ENCODE measurements around the gene SSRP1.
A peak's percentile ranks its signal among the peaks of the same experiment; 100 is the strongest.

SSRP1 gene

DNA sequence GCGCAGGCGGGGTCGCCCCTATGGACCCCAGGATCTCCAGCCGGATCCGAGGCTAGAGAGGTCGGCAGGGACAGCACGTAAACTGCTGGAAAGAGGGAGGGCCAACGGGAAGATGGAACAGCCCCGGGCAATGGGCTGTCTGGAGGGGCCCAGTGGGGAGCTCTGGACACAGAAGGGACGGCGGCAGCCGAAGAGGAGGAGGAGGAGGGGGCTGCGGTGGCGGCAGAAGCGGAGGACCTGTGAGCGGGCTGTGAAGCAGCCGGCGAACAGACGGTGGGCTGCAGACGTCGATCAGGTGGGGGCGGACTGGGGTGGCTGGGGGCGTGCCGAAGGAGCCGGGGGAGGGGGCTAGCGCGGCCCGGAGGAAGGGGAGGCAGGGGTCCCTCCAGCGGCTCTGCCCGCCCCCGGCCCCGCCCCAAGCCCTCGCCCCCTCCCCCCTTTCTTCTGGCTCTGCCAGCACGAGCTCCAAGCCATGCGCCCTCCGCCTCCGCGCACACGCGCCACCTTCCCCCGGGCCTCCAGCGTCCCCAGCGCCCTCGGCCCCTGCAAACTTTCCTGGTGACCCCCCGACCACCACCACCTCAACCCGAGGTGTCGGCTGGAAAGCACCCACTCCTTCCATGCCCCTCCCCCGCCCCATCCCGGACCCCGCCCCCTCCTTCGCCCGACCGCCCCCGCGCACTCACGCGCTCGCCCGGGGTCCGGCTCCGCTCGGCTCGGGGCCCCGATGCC, 11.4 kb downstream of the SSRP1 start:
- TF ChIP-seq EZH2phosphoT487 (IDR thresholded peaks at IDR 0.05; ENCODE audit: borderline replicate concordance) = no peak
- TF ChIP-seq, protein P1, sequence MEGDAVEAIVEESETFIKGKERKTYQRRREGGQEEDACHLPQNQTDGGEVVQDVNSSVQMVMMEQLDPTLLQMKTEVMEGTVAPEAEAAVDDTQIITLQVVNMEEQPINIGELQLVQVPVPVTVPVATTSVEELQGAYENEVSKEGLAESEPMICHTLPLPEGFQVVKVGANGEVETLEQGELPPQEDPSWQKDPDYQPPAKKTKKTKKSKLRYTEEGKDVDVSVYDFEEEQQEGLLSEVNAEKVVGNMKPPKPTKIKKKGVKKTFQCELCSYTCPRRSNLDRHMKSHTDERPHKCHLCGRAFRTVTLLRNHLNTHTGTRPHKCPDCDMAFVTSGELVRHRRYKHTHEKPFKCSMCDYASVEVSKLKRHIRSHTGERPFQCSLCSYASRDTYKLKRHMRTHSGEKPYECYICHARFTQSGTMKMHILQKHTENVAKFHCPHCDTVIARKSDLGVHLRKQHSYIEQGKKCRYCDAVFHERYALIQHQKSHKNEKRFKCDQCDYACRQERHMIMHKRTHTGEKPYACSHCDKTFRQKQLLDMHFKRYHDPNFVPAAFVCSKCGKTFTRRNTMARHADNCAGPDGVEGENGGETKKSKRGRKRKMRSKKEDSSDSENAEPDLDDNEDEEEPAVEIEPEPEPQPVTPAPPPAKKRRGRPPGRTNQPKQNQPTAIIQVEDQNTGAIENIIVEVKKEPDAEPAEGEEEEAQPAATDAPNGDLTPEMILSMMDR (conservative IDR thresholded peaks at IDR 0.05; ENCODE audit: low read length) = no peak
- H3K79me2 ChIP-seq (ENCODE audit: insufficient read depth, low read length) = peaks cover 4% of the 10 kb centered on the region; the same call in 1 of the 2 replicates
- peaks cover 33% of the 10 kb centered on the region for H3K4me1 ChIP-seq (ENCODE audit: insufficient read depth, low read length, poor library complexity, severe bottlenecking)
- H3K4me3 ChIP-seq (ENCODE audit: low read length, poor library complexity, severe bottlenecking) = peak overlapping the region; percentile 79
- no peaks in the 10 kb centered on the region for H3F3A ChIP-seq (ENCODE audit: low read depth)
- peaks cover 5% of the 10 kb centered on the region for H4K20me1 ChIP-seq (ENCODE audit: insufficient read depth, low read length, poor library complexity, severe bottlenecking)
- peaks cover 33% of the 10 kb centered on the region; the same call in 1 of the 2 replicates for H3K36me3 ChIP-seq (ENCODE audit: insufficient read depth, low read length)
- H3K9ac ChIP-seq (ENCODE audit: low read depth, low read length, poor library complexity, severe bottlenecking) = peak overlapping the region; percentile 84
- no peaks in the 10 kb centered on the region for H3K27me3 ChIP-seq (ENCODE audit: insufficient read depth, low read length, poor library complexity, severe bottlenecking)
- peak overlapping the region; percentile 71 for H3K4me2 ChIP-seq (ENCODE audit: low read depth, low read length, poor library complexity, severe bottlenecking)
- H3K9me2 ChIP-seq (replicated peaks; ENCODE audit: low read depth, low read length) = no peaks in the 10 kb centered on the region
- H3K9me3 ChIP-seq (ENCODE audit: insufficient read depth, low read depth, low read length) = no peaks in the 10 kb centered on the region
- H2AFZ ChIP-seq (ENCODE audit: low read length) = peak overlapping the region; percentile 74; the same call in 1 of the 2 replicates

DNA sequence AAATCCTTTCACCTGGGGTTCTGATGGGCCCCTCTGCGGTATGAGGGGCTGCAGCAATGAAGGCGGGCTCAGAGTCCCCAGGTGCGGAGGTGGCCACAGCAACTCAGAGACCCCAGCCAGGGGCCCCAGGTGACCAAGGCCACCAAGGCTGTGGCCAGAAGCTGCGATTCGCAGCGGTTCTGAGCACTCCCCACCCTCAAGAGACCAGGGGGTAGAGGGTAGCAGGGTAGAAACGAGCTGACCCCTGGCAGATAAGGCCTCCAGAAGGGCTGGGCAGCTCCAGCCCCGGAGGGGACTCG, 11.9 kb downstream of the SSRP1 start:
- Histone ChIP-seq H2AFZ (ENCODE audit: low read length) (no peak overlapping the region), H3K4me1 (ENCODE audit: insufficient read depth, low read length, poor library complexity, severe bottlenecking) (peaks cover 33% of the 10 kb centered on the region), H3F3A (ENCODE audit: low read depth) (no peaks in the 10 kb centered on the region), H3K9me2 (replicated peaks; ENCODE audit: low read depth, low read length) (no peaks in the 10 kb centered on the region), H3K79me2 (ENCODE audit: insufficient read depth, low read length) (peaks cover 4% of the 10 kb centered on the region; the same call in 1 of the 2 replicates), H3K27me3 (ENCODE audit: insufficient read depth, low read length, poor library complexity, severe bottlenecking) (no peaks in the 10 kb centered on the region), H3K4me2 (ENCODE audit: low read depth, low read length, poor library complexity, severe bottlenecking) (peak overlapping the region; percentile 71), H4K20me1 (ENCODE audit: insufficient read depth, low read length, poor library complexity, severe bottlenecking) (peaks cover 5% of the 10 kb centered on the region), H3K4me3 (ENCODE audit: low read length, poor library complexity, severe bottlenecking) (peak overlapping the region; percentile 79), H3K9ac (ENCODE audit: low read depth, low read length, poor library complexity, severe bottlenecking) (peak overlapping the region; percentile 84), H3K36me3 (ENCODE audit: insufficient read depth, low read length) (peaks cover 28% of the 10 kb centered on the region; the same call in 1 of the 2 replicates), H3K9me3 (ENCODE audit: insufficient read depth, low read depth, low read length) (no peaks in the 10 kb centered on the region)
- no peak for TF ChIP-seq EZH2phosphoT487 (IDR thresholded peaks at IDR 0.05; ENCODE audit: borderline replicate concordance)
- TF ChIP-seq, protein P1 (conservative IDR thresholded peaks at IDR 0.05; ENCODE audit: low read length) = no peak

DNA sequence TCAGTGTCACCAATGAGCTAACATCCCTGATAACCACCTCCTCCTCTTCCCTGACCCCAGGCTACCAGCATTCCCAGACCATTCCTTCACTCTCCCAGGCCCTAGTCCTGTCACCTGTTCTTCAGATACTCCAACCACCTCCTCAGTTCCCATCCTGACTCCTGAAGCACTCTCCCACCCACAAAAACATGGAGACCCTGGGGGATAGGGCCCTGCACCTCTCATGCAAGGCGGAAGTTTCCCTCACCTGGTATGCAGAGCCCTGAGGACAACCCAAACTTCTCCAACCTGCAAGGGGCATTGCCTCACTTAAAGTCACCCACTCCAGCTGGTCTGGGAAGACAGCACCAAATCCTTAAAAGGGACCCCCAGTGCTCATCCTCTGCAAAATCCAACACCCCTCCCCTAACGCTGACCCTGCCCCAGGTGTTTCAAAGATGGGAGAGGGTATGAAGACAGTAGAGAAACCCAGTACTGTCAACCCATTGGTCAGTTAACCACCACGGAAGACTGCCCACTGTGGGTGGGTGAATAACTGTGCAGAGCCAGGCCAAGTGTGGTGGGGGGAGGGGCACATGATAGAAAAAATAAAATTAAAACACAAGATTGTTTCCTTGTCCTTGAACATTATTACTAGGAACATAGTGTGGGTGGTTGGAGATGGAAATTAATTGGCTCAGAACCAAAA, 12.4 kb downstream of the SSRP1 start:
- Histone ChIP-seq H3K9me3 (ENCODE audit: insufficient read depth, low read depth, low read length) (no peaks in the 10 kb centered on the region), H3K27me3 (ENCODE audit: insufficient read depth, low read length, poor library complexity, severe bottlenecking) (no peaks in the 10 kb centered on the region), H3K4me1 (ENCODE audit: insufficient read depth, low read length, poor library complexity, severe bottlenecking) (peaks cover 33% of the 10 kb centered on the region), H3K79me2 (ENCODE audit: insufficient read depth, low read length) (peaks cover 4% of the 10 kb centered on the region; the same call in 1 of the 2 replicates), H4K20me1 (ENCODE audit: insufficient read depth, low read length, poor library complexity, severe bottlenecking) (peaks cover 5% of the 10 kb centered on the region), H3K36me3 (ENCODE audit: insufficient read depth, low read length) (peaks cover 23% of the 10 kb centered on the region; the same call in 1 of the 2 replicates), H3K9me2 (replicated peaks; ENCODE audit: low read depth, low read length) (no peaks in the 10 kb centered on the region), H2AFZ (ENCODE audit: low read length) (no peak overlapping the region), H3F3A (ENCODE audit: low read depth) (no peaks in the 10 kb centered on the region), H3K9ac (ENCODE audit: low read depth, low read length, poor library complexity, severe bottlenecking) (peak overlapping the region; percentile 84), H3K4me3 (ENCODE audit: low read length, poor library complexity, severe bottlenecking) (peak overlapping the region; percentile 79), H3K4me2 (ENCODE audit: low read depth, low read length, poor library complexity, severe bottlenecking) (peak overlapping the region; percentile 71)
- no peak for TF ChIP-seq EZH2phosphoT487 (IDR thresholded peaks at IDR 0.05; ENCODE audit: borderline replicate concordance)
- TF ChIP-seq, protein P1 (conservative IDR thresholded peaks at IDR 0.05; ENCODE audit: low read length) = no peak

Measured in Loucy (cell line).